ENCODE measurements around the gene RASA3.

RASA3 gene

DNA sequence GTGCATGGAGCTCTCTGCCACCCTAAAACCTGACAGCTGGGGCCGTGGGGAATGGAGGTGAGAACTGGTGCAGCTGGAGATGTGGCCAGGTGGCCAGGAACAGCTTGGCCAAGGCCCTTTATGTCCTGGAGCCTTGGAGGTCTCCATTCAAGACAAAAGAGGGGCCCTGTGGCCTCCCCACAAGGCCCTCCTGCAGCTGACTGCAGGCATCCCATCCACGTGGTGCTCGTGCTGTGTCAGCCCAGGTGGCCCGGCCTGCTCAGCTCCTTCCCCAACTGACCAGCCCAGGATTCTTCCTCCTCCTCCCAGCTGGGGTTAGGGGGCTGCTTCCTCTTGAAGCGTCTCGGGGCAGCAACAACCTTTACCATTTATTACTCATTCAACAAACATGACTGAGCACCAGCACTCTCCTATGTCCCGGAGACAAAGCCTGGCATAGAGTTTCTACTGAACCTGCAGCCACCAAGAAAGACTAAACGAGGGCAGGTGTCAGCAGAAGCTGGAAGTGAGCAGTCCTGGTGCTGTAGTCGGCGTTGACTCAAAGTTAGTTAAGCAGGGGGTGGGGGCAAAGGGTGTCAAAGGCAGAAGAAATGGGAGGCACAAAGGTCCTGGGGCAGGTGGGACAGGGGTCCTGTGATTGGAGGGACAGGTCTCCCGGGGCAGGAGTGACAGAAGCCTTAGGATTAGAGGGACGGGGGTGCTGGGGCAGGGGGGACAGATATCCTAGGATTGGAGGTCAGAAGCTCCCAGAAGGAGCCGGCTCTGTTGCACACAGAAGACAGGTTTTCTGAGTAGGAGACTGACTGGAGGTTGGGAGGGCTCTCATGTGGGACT, 135.3 kb downstream of the RASA3 start:
- Histone ChIP-seq H3K4me3 (replicated peaks; ENCODE audit: insufficient read depth, low read length) (no peak overlapping the region), H3K27ac (replicated peaks) (no peak overlapping the region), H3K27me3 (ENCODE audit: insufficient read depth, poor library complexity, severe bottlenecking) (no peaks in the 10 kb centered on the region)
- no peak for DNase-seq (ENCODE audit: low read depth in 1 of 2, low spot score in 1 of 2)
- TF ChIP-seq REST (IDR thresholded peaks at IDR 0.05; ENCODE audit: insufficient replicate concordance, low read depth) (no peak), POLR2AphosphoS5 (IDR thresholded peaks at IDR 0.05; ENCODE audit: low read depth) (0 out of 2 replicates have a peak, but pooled peaks have one; percentile 19)

DNA sequence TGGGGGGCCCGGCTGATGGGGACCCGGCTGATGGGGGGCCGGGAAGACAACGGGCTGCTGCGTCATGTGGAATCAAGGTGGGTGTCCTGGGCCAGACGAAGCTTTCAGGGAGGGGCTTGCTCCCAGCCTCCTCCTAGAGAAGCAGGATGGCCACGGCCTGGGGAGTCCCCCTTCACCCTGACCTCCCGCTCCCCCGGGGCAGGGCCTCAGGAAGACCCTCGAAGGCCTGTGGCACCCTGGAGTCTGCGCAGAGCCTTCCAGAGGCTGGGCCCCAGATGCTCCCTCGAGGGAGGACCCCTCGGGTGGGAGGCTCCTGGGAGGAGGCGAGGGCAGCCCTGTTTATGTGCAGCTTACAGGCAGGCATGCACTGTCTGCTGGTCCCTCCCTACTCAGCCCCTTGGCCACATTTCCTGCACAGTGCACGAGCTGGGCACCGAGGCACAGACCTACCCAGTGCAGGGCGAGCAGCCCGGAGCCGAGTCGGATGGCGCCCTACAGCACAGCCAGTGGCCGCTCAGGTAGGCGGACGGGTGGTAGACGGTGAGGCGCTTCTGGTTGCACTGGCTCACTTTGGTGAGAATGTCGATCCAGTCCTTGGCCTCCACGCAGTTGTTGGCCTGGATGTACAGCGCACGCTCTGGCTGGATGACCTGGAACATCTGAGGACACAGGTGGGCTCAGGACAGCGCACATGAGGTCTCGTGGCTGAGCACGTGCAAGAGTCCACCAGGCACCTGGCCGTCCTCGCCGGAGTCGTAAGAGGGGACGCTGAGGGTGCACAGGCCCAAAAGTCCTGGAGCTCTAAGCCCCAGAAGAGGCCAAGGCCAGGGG, 136.1 kb downstream of the RASA3 start:
- H3K27ac ChIP-seq (replicated peaks) = no peak overlapping the region
- no peak for TF ChIP-seq SPI1 (IDR thresholded peaks at IDR 0.05; ENCODE audit: borderline replicate concordance, low read depth)
- TF ChIP-seq POLR2AphosphoS5 (IDR thresholded peaks at IDR 0.05; ENCODE audit: low read depth) = no peak
- no peak for TF ChIP-seq CTCF (IDR thresholded peaks at IDR 0.05; ENCODE audit: insufficient read depth, low read length)
- no peak for TF ChIP-seq REST (IDR thresholded peaks at IDR 0.05; ENCODE audit: insufficient replicate concordance, low read depth)
- no peak for TF ChIP-seq GABPA (IDR thresholded peaks at IDR 0.05; ENCODE audit: low read depth)

GRCh38 chr13:113995051-113995601, 137.3 kb downstream of the RASA3 start:
- Histone ChIP-seq H3K27ac (replicated peaks) (no peak overlapping the region), H3K4me3 (replicated peaks; ENCODE audit: insufficient read depth, low read length) (no peak overlapping the region), H3K27me3 (ENCODE audit: insufficient read depth, poor library complexity, severe bottlenecking) (no peaks in the 10 kb centered on the region)
- DNase-seq (ENCODE audit: low read depth in 1 of 2, low spot score in 1 of 2) = no peak
- no peak for TF ChIP-seq REST (IDR thresholded peaks at IDR 0.05; ENCODE audit: insufficient replicate concordance, low read depth)
- no peak for TF ChIP-seq POLR2AphosphoS5 (IDR thresholded peaks at IDR 0.05; ENCODE audit: low read depth)
- no peak for TF ChIP-seq GABPA (IDR thresholded peaks at IDR 0.05; ENCODE audit: low read depth)
- no peak for TF ChIP-seq SPI1 (IDR thresholded peaks at IDR 0.05; ENCODE audit: borderline replicate concordance, low read depth)
- no peak for TF ChIP-seq CTCF (IDR thresholded peaks at IDR 0.05; ENCODE audit: insufficient read depth, low read length)

More for the DNA sequence above, 136.1 kb downstream of the RASA3 start:
- no peaks in the 10 kb centered on the region for H3K27me3 ChIP-seq (ENCODE audit: insufficient read depth, poor library complexity, severe bottlenecking)
- no peak overlapping the region for H3K4me3 ChIP-seq (replicated peaks; ENCODE audit: insufficient read depth, low read length)
- DNase-seq (ENCODE audit: low read depth in 1 of 2, low spot score in 1 of 2) = no peak
